DLD1 (cell line): ENCODE results near the gene RRP36.

Experiments used
- in situ Hi-C: cut with HindIII; loops from 2 replicates; pipeline ENCODE4 v1.10.0; 2017; ENCODE audit warnings: low sequenced_read_pairs

Gene RRP36

GRCh38 chr6:43006251-43006650, 15.2 kb upstream of the RRP36 start:
- in situ Hi-C loops = no loop called here

GRCh38 chr6:43007126-43007525, 14.3 kb upstream of the RRP36 start:
- in situ Hi-C loops = no loop called here

- in situ Hi-C loops = no loop called here
Observed at GRCh38 chr6:43009124-43009523, 12.3 kb upstream of the RRP36 start.

- in situ Hi-C loops = no loop called here
Observed at GRCh38 chr6:43011207-43011606, 10.2 kb upstream of the RRP36 start.

DNA sequence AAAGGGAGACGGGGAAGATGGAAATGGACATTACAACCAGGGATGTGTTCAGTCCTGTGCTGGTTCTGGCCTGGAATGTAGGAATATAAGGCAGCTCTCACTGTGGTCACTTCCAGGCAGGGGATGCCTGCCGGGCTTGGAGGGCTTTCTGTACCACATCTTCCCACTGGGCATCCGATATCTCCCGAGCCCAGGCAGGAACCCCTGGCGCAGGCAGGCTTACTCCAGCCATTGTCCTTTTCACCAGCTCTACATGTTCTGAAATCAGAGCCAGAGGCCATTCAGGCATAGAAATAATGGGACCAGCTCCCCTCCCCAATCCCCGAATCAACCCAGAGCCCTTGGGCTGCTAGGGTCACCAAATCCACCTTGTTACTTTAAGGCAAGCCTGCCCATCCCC, 9.1 kb upstream of the RRP36 start:
- in situ Hi-C loops = no loop called here

DNA sequence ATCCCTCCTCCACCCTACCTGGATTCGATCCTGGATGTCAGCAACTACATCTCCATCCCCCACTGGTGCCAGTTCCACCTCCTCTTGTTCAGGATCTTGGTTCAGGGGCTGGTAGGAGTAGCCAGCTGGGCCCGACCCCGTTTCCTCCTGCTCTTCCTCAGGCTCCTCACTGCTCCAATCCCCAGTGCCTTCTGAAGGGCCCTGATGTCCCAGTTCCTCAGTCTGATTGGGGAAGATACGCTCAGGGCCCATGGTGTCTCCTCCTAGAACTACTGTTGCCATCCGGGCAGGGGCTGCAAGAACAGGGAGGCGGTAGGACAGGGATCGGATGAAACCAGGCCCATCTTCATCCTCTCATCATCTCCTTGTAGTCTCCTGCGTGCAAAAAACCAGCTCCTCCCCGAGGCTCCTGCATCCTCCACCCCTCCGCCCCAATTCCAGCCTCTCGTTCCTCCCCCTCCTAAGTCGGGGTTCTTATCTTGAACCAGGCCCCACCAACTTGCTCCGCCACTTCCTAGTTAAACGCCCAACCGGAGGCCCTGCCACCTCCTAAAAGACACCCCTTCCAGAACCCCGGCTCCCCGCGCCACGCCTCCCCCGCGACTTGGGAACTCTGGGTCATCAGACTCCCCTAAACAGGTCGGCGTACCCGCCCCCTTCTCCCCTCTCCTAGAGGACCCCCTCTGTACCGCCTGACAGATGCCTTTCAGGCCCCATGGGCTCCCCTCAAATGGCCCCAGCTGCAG, 8.2 kb upstream of the RRP36 start:
- in situ Hi-C loops = no loop called here

DNA sequence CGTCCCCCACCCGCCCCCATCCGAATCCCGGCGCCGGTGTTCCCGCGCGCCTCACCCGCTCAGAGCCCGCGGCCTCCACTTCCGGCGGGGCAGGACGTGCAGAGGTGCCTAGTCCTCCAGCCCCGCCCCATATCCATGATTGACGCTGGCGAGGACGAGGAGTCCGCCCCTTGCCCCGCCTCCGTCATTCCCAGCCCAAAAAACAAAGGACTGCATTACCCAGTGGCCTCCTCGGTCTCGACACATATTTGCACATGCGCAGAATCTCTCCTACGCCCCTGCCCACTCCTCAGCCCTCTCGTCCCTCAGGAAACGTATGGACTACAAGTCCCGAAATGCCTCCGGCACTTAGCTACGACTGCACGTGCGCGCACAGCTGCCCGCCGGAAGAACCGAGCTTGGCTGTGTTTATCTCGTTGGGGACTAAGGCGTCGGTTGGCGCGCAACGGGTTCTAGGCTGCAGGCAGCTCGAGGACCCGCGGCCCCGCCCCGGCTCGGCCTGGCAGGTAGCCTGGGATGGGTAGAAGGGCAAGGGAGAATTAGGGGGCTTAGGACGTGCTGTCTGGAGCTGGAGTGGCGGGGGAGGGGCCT, 7.5 kb upstream of the RRP36 start, which contains the start of the genes KLHDC3 and MEA1:
Gene KLHDC3 (plus strand): TSS at position 407 of the 591 bp plus-strand sequence. CDS start 2,944 bp downstream, outside the sequence.
Gene MEA1 (minus strand): TSS at position 104 of the 591 bp plus-strand sequence. CDS start 133 bp downstream, outside the sequence.
- in situ Hi-C loops = no loop called here

DNA sequence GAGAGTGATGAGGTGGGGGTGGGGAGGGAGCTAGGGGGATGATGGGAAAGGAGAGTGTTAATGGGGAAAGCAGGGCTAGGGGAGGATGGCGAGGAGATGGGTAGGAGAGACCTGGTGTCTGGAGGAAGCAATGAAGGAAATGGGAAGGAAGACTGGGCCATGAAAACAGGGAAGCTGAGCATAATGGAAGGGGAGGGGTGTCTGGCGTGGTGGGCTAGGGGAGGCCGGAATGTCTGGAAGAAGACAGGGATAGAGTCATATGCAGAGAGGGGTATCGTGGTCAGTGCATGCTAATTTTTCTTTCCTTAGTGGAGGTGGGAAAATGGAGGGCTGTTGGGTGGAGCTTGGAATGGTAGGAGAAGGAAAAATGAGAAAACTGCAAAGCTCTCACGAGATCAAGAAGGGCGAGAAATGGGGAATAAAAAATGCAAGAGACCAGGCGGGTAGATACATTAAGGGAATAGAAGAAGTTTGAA, 7.0 kb upstream of the RRP36 start:
- in situ Hi-C loops = no loop called here

GRCh38 chr6:43016176-43016942, 5.1 kb upstream of the RRP36 start:
- in situ Hi-C loops = no loop called here

DNA sequence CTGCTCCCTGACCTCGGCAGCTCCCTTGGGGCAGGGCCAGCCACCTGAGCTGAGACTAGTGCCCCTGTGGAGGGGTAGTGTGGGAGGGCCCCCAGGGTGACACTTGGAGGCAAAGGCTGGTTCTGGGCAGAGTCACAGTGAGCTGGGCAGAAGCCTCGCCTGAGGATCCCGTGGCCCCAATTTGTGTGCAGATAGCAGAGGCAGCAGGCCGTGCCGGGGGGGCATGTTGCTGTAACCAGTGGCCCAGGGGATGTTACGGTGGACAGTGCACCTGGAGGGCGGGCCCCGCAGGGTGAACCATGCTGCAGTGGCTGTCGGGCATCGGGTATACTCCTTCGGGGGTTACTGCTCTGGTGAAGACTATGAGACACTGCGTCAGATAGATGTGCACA, 4.5 kb upstream of the RRP36 start:
- in situ Hi-C loops = no loop called here

DNA sequence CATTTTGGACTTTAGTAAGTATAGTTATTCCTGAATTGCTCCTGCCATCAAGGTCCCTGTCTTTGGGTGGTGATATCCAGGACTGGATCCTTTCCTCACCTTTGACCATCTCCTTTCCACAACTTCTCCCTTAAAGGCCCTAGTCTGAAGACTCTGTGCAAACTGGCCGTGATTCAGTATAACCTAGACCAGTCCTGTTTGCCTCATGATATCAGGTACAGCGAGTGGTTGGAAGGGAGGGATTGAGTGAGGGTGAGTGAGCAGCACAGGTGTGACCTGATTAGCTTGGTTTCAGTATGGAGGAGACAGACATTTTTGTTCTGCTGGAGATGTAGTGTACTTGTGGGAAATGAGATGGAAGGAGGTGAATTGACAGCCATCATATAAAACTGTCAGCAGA, 2.3 kb upstream of the RRP36 start:
- in situ Hi-C loops = no loop called here

GRCh38 chr6:43020052-43020705, 1.2 kb upstream of the RRP36 start:
- in situ Hi-C loops = no loop called here

DNA sequence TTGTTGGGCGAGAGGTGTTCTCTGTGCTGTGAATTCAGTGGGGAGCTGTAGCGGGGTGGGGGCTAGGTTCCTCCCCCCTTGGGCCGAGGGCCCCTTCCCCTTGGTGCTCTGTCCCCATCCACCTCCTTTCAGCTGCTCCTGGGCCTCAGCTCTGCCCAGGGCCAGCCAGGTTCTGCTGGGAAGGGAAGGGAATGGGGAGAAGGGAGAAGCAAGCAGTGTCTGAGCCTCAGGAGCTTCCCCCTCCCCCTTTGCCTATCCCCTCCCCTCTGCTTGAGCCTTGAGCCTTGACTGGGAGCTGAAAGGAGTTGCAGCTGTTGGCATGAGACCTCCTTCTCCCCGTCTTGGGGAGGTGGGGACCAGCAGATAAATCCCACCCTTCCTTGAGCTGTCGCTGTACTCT, 576 bp upstream of the RRP36 start:
- in situ Hi-C loops = no loop called here

DNA sequence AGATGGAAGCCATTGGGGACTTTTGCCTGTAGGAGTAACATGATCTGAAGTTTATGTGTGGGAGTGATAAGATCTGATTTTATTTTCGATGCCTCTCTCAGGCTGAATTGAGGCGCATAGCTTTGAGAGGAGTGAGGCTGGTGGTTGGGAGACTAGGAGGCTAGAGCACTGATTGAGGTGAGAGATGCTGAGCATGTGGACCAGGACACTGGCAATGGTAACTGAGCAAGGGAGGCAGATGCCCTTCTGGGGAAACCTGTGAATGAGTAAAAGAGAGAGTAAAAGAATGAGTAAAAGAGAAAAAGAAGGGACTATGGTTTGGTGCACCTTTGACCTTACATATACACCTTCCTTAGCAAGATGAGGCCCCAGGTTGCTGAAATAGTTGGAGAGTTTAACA, 3.0 kb downstream of the RRP36 start:
- in situ Hi-C loops = no loop called here

DNA sequence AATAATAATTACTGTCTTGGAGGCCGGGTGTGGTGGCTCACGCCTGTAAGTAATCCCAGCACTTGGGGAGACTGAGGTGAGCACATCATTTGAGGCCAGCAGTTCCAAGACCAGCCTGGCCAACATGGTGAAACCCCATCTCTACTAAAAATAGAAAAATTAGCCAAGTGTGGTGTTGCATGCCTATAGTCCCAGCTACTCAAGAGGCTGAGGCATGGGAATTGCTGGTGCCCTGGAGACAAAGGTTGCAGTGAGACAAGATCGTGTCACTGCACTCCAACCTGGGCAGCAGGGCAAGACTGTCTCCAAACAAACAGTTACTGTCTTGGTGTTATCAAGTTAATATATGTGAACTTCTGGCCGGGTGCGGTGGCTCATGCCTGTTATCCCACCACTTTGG, 4.9 kb downstream of the RRP36 start:
- in situ Hi-C loops = no loop called here

DNA sequence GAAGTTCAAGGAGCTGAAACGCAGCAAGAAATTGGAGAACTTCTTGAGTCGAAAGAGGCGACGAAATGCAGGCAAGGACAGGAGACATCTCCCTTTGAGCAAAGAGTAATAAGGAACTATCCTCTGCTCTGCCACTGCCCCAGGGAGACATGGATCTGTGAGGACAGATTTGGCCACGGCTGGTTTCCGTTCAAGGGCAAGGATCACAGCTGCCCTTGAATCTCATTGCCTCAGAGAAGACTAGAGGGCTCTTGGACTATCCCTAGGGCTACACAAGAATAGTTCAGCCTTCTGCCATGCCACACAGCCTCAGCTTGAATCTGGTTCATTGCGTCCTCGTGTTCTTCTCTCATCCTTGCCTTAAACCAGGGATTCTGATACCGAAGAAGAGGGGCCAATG, 7.7 kb downstream of the RRP36 start:
- in situ Hi-C loops = no loop called here

- in situ Hi-C loops = no loop called here
Observed at GRCh38 chr6:43032326-43032725, 10.9 kb downstream of the RRP36 start.

DNA sequence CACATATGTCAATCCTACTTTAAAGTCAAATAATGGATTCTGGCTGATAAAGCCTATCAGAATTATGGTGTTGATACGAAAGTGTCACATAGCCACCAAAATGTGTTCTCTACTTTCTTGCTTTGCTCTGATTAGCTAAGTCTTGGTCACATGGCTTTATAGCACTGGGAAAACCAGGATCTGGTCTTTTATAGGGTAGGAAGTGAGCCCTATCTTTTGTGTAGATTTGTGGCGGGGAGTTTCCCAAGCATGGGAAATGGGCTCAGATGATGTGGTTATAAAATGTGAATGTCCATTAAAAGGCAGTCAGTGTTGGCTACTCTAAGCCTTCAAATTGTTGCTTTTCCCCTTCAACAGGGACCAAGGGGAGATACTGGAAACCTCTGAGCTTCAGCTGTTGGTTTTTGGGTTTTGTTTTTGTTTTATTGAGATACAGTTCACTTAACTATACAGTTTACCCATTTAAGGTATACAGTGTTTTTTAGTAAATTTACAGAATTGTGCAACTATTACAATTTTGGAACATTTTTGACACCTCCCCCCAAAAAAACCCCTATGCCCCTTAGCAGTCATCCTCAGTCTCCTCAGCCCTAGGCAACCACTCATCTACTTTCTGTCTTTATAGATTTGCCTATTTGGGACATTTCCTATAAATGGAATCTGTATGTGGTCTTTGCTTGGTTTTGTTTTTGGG, 12.2 kb downstream of the RRP36 start:
- in situ Hi-C loops = no loop called here

GRCh38 chr6:43034190-43034525, 12.7 kb downstream of the RRP36 start:
- in situ Hi-C loops = no loop called here

DNA sequence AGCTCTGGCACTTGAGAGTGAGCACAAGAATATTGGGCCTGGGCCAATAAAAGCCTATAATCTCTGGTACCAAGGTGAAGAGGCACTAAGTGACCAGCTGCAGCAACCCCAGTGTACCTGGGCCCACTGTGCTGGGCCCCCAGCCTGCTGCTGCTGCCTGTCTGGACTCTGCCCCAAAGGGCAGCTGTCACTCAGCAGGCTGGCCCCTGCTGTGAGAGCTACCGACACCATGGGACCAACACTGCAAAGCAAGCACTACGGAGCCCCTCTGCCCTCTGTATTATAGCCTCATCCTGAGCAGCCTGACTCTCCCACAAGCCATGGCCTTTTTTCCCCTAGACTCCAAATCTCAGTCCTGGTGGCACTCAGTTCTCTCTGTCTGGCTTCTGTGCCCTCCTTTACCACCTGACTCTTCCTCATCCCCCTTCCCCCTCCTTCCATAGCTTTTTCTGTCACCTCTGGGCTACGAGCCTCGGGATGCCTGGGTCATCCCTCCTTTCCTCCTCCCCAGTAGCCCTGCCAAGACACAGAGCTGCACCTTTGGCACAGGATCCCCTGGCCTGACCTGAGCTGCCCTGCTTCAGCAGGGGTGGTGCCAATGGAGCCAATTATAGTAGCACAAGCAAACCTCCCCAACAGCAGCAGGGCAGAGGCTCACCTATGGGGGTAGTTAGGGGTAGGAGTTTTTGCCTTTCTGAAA, 14.2 kb downstream of the RRP36 start:
- in situ Hi-C loops = no loop called here
